ENCODE measurements around the gene RBFOX1.

Gene RBFOX1

DNA sequence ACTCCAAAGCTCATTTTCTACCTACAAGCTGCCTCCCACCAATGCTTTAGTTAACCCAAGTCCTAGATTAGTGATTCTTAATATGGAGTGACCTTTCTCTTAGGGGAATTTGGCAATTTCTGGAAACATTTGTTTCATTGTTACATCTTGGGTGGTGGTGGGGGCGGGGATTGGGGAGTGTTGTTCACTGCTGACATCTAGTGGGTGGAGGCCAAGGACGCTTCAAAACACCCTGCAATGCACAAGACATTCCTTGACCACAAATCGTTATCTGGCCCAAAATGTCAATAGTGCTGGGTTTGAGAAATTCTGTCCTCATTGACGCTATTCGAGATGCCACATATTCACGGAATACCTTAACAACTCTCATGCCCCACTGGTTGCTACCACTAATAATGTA, 282.9 kb downstream of the RBFOX1 start:
- no peak overlapping the region for H3K4me3 ChIP-seq (replicated peaks; ENCODE audit: low read depth, low read length)
- TF ChIP-seq, protein P1, sequence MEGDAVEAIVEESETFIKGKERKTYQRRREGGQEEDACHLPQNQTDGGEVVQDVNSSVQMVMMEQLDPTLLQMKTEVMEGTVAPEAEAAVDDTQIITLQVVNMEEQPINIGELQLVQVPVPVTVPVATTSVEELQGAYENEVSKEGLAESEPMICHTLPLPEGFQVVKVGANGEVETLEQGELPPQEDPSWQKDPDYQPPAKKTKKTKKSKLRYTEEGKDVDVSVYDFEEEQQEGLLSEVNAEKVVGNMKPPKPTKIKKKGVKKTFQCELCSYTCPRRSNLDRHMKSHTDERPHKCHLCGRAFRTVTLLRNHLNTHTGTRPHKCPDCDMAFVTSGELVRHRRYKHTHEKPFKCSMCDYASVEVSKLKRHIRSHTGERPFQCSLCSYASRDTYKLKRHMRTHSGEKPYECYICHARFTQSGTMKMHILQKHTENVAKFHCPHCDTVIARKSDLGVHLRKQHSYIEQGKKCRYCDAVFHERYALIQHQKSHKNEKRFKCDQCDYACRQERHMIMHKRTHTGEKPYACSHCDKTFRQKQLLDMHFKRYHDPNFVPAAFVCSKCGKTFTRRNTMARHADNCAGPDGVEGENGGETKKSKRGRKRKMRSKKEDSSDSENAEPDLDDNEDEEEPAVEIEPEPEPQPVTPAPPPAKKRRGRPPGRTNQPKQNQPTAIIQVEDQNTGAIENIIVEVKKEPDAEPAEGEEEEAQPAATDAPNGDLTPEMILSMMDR (IDR thresholded peaks at IDR 0.05; ENCODE audit: low read length, missing control alignments), result no peak
- DNase-seq (ENCODE audit: low read depth), result no peak

- no peak for DNase-seq (ENCODE audit: low read depth)
- H3K4me3 ChIP-seq (replicated peaks; ENCODE audit: low read depth, low read length), result no peak overlapping the region
- TF ChIP-seq, protein P1 (IDR thresholded peaks at IDR 0.05; ENCODE audit: low read length, missing control alignments), result no peak
These were observed 292.5 kb downstream of the RBFOX1 start for GRCh38 chr16:7624871-7625766.

DNA sequence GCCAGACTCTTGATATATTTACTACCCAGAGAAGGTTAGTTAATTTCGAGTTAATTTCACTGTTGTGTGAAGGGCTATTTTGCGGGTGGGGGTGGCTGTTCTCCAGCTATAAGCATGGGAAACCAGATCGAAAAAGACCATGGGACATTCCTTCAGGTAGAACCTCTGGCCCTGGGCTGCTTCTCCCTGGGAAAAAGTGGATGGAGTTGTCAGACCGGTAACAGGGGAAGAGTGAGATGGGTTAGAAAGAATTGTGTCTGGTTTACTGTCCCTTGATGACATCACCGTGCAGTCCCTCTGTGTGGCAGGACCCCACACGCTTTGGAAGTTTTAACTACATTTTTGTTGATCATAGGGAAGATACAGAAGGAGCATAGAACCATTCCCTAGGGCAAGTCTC, 296.3 kb downstream of the RBFOX1 start:
- no peak for DNase-seq (ENCODE audit: low read depth)
- TF ChIP-seq, protein P1 (IDR thresholded peaks at IDR 0.05; ENCODE audit: low read length, missing control alignments), result no peak
- no peak overlapping the region for H3K4me3 ChIP-seq (replicated peaks; ENCODE audit: low read depth, low read length)

DNA sequence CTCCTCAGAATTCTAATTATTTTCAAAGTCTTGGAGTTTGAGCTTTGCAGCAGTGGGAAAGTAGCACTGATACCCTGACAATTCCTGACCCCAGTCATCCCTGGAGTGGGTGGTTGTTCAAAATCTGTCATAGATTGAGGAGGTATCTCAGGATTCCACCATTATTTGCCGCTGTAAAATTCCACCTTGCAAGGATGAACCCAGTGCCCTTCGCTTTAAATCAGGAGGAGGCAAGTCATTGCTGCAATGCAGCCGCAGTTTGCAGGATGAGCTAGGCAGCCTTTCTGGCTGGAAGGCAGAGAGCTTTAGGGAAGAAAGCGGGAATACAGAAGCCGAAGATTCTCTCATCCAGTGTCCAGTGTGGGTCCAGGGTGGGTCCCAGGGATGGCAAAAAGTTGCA, 296.9 kb downstream of the RBFOX1 start:
- TF ChIP-seq, protein P1 (IDR thresholded peaks at IDR 0.05; ENCODE audit: low read length, missing control alignments), result no peak
- no peak overlapping the region for H3K4me3 ChIP-seq (replicated peaks; ENCODE audit: low read depth, low read length)
- DNase-seq (ENCODE audit: low read depth), result no peak

GRCh38 chr16:7637446-7637845, 304.8 kb downstream of the RBFOX1 start:
- no peak overlapping the region for H3K4me3 ChIP-seq (replicated peaks; ENCODE audit: low read depth, low read length)
- no peak for DNase-seq (ENCODE audit: low read depth)
- TF ChIP-seq, protein P1 (IDR thresholded peaks at IDR 0.05; ENCODE audit: low read length, missing control alignments), result no peak

DNA sequence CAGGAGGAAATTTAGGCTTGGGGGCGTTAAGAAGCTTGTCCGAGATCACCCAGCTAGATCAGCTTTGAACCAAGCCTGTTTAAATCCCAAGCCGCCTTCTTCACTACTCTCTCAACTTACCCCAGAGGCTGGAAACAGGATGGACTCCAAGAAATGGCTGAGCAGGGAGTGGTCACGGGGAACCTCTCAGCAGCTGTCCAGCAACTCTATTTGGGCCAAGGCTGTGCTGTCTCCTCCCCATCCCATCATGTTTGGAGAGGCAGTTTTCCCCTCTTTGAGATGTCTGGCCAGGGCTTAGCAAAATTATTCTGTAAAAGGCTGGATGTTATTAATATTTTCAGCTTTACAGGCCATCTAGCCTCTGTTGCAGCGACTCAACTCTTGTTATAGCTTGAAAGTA, 305.7 kb downstream of the RBFOX1 start:
- no peak for DNase-seq (ENCODE audit: low read depth)
- TF ChIP-seq, protein P1 (IDR thresholded peaks at IDR 0.05; ENCODE audit: low read length, missing control alignments), result no peak
- H3K4me3 ChIP-seq (replicated peaks; ENCODE audit: low read depth, low read length), result no peak overlapping the region

- no peak overlapping the region for H3K4me3 ChIP-seq (replicated peaks; ENCODE audit: low read depth, low read length)
- no peak for DNase-seq (ENCODE audit: low read depth)
- TF ChIP-seq, protein P1 (IDR thresholded peaks at IDR 0.05; ENCODE audit: low read length, missing control alignments), result no peak
These were observed 307.7 kb downstream of the RBFOX1 start for GRCh38 chr16:7640334-7640733.

Data from fibroblast of pulmonary artery (primary cell).